ENCODE data around the gene ANKRD52.

DNA sequence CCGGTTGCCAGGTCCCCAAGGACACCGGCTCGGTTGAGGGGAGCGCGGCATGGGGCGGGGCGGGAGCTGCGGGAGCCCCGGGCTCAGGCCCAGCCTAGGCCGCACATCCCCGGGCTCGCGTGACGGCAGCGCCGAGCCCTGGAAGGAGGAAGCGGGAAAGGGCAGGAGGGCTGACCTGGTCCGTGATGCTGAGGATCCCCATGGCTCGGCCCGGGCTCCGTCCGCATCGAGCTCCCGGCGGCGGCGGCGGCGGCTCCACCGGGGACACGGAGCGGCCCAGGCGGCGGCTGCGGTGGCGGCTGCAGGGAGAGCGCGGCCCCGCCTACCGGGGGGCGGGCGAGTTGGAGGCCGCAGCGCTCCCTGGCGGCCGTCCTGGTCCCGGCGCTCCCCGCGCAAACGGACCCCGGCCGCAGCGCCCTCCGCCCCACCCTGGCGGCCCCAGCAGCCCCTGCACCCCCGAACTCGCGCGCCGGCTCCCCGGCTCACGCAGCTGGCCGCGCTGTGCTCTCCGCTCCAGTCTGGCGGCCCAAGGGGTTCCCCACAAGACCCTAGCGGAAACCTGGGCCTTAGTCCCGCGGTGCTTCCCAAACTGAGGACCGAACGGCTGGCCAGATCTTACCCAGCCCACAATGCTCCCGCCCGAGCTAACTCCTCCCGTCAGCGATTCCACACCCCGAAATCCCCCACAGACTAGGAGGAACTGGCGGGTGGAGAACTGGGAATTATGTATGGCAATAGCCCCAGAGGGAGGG lies at the start of gene ANKRD52:
- TF ChIP-seq RFX5 (IDR thresholded peaks at IDR 0.05; ENCODE audit: low read depth, low read length) (no peak), HDAC6 (IDR thresholded peaks at IDR 0.05; ENCODE audit: low read depth, low read length) (no peak), MEF2D (tag; conservative IDR thresholded peaks at IDR 0.05; ENCODE audit: low read depth) (no peak), SP1 (CRISPR knock-in tag; IDR thresholded peaks at IDR 0.05) (no peak; the same call in 1 of the 2 replicates), ETV1 (tag; conservative IDR thresholded peaks at IDR 0.05; ENCODE audit: low read depth) (no peak)
- TF ChIP-seq, protein P1, sequence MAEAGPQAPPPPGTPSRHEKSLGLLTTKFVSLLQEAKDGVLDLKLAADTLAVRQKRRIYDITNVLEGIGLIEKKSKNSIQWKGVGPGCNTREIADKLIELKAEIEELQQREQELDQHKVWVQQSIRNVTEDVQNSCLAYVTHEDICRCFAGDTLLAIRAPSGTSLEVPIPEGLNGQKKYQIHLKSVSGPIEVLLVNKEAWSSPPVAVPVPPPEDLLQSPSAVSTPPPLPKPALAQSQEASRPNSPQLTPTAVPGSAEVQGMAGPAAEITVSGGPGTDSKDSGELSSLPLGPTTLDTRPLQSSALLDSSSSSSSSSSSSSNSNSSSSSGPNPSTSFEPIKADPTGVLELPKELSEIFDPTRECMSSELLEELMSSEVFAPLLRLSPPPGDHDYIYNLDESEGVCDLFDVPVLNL (CRISPR knock-in tag; IDR thresholded peaks at IDR 0.05; ENCODE audit: low read depth) = no peak

Measured in K562 (cell line).